Measurements from ENCODE around the gene REEP1. TPM values are rescaled to one million over a fixed set of nuclear protein-coding genes. Genes with fewer than 3 reads are reported as not detected.

Gene REEP1
- total RNA-seq, 6 donors from 2014 or later: 4.1 to 10.4 (median 7.5) TPM

- Histone ChIP-seq H3K27me3 (peaks cover 0 to 29% (median 9%) of the 10 kb centered on the region in 4 donors), H3K27ac (no peak overlapping the region)
- DNase-seq: no peak
Observed at GRCh38 chr2:86335865-86336674, 1.4 kb downstream of the REEP1 start.

GRCh38 chr2:86333378-86333777 lies 4.0 kb downstream of the REEP1 start:
- Histone ChIP-seq H3K36me3 (no peaks in the 10 kb centered on the region), H3K27ac (no peak overlapping the region), H3K4me1 (peaks cover 13 to 24% (median 20%) of the 10 kb centered on the region in 4 donors), H3K4me3 (no peak overlapping the region), H3K27me3 (peaks cover 0 to 24% (median 9%) of the 10 kb centered on the region in 4 donors), H3K9me3 (no peaks in the 10 kb centered on the region)
- ATAC-seq (ENCODE audit: low FRiP score in 2 of 2): no peak
- TF ChIP-seq POLR2AphosphoS5 (IDR thresholded peaks at IDR 0.05) (no peak), CTCF (IDR thresholded peaks at IDR 0.05) (no peak), EP300 (IDR thresholded peaks at IDR 0.05) (no peak), POLR2A (IDR thresholded peaks at IDR 0.05) (no peak)
- 53 to 55% methylated on average over 2 of the region's 2 CpGs for WGBS, 2 donors
- no peak for DNase-seq

More at GRCh38 chr2:86335865-86336674, 1.4 kb downstream of the REEP1 start:
- H3K4me3 ChIP-seq: peak overlapping the region in 3 of 4 donors; percentile 58 to 60 (median 59)
- no peaks in the 10 kb centered on the region for H3K36me3 ChIP-seq
- 22 to 43% methylated on average over 12 to 15 of the region's 15 CpGs for WGBS, 2 donors
- peaks cover 13 to 25% (median 20%) of the 10 kb centered on the region in 4 donors for H3K4me1 ChIP-seq
- ATAC-seq (ENCODE audit: low FRiP score in 2 of 2): no peak
- no peaks in the 10 kb centered on the region for H3K9me3 ChIP-seq
- TF ChIP-seq POLR2AphosphoS5 (IDR thresholded peaks at IDR 0.05) (no peak), CTCF (IDR thresholded peaks at IDR 0.05) (no peak), POLR2A (IDR thresholded peaks at IDR 0.05) (no peak), EP300 (IDR thresholded peaks at IDR 0.05) (no peak)

- ATAC-seq (ENCODE audit: low FRiP score in 2 of 2) (no peak), DNase-seq (no peak)
- Histone ChIP-seq H3K4me1 (peaks cover 7 to 17% (median 14%) of the 10 kb centered on the region in 4 donors), H3K36me3 (no peaks in the 10 kb centered on the region), H3K27me3 (peaks cover 0 to 17% (median 7%) of the 10 kb centered on the region in 4 donors), H3K27ac (no peak overlapping the region), H3K4me3 (no peak overlapping the region), H3K9me3 (no peaks in the 10 kb centered on the region)
- 75 to 82% methylated on average over 1 of the region's 1 CpG for WGBS, 2 donors
- no peak for TF ChIP-seq POLR2AphosphoS5 (IDR thresholded peaks at IDR 0.05)
- TF ChIP-seq POLR2A (IDR thresholded peaks at IDR 0.05): no peak
- no peak for TF ChIP-seq EP300 (IDR thresholded peaks at IDR 0.05)
- no peak for TF ChIP-seq CTCF (IDR thresholded peaks at IDR 0.05)
Observed at GRCh38 chr2:86332654-86333053, 4.8 kb downstream of the REEP1 start.

- H3K4me3 ChIP-seq: no peak overlapping the region
- peaks cover under 1 to 4% (median 3%) of the 10 kb centered on the region in 4 donors for H3K4me1 ChIP-seq
- H3K9me3 ChIP-seq: no peaks in the 10 kb centered on the region
- DNase-seq (no peak), ATAC-seq (ENCODE audit: low FRiP score in 2 of 2) (no peak)
- H3K36me3 ChIP-seq: no peaks in the 10 kb centered on the region
- TF ChIP-seq POLR2AphosphoS5 (IDR thresholded peaks at IDR 0.05): no peak
- TF ChIP-seq CTCF (IDR thresholded peaks at IDR 0.05): no peak
- TF ChIP-seq POLR2A (IDR thresholded peaks at IDR 0.05): no peak
- no peak for TF ChIP-seq EP300 (IDR thresholded peaks at IDR 0.05)
- peaks cover 0 to 7% (median under 1%) of the 10 kb centered on the region in 4 donors for H3K27me3 ChIP-seq
- WGBS, 2 donors: 90% methylated on average over 3 of the region's 3 CpGs
- no peak overlapping the region for H3K27ac ChIP-seq
Observed at GRCh38 chr2:86331384-86331783, 6.0 kb downstream of the REEP1 start.
